Suppressor macrophage treated with lipopolysaccharide for 1 hour (primary cell): Measurements from ENCODE around the gene CDC14A.

Experiments
- DNase-seq, 3 donors: peaks; one replicate each; pipeline ENCODE4 v3.0.0-alpha.2; 2020 to 2022

The CDC14A gene

GRCh38 chr1:100411019-100411418 lies 58.7 kb downstream of the CDC14A start:
- DNase-seq: no peak

- no peak for DNase-seq
Measured at GRCh38 chr1:100411574-100411973, 59.3 kb downstream of the CDC14A start.

GRCh38 chr1:100413035-100413434 lies 60.7 kb downstream of the CDC14A start:
- DNase-seq: no peak

GRCh38 chr1:100414693-100415497 lies 62.6 kb downstream of the CDC14A start:
- DNase-seq: no peak

GRCh38 chr1:100415498-100415778 lies 63.1 kb downstream of the CDC14A start:
- DNase-seq: no peak

GRCh38 chr1:100419072-100419471 lies 66.8 kb downstream of the CDC14A start:
- DNase-seq: no peak

GRCh38 chr1:100422065-100422464 lies 69.8 kb downstream of the CDC14A start:
- no peak for DNase-seq

GRCh38 chr1:100423832-100424337 lies 71.6 kb downstream of the CDC14A start:
- DNase-seq: peak in 1 of 3 donors; percentile 19

- no peak for DNase-seq
Measured at GRCh38 chr1:100428160-100428559, 75.9 kb downstream of the CDC14A start.

GRCh38 chr1:100430325-100430756 lies 78.0 kb downstream of the CDC14A start:
- no peak for DNase-seq

GRCh38 chr1:100431954-100432353 lies 79.6 kb downstream of the CDC14A start:
- DNase-seq: no peak

- DNase-seq: no peak
Measured at GRCh38 chr1:100433563-100433962, 81.3 kb downstream of the CDC14A start.

GRCh38 chr1:100434831-100435230 lies 82.5 kb downstream of the CDC14A start:
- DNase-seq: no peak

GRCh38 chr1:100438375-100438774 lies 86.1 kb downstream of the CDC14A start:
- DNase-seq: no peak

- no peak for DNase-seq
Measured at GRCh38 chr1:100438789-100439188, 86.5 kb downstream of the CDC14A start.

GRCh38 chr1:100440075-100440809 lies 87.9 kb downstream of the CDC14A start:
- DNase-seq: no peak

- DNase-seq: no peak
Measured at GRCh38 chr1:100441146-100441545, 88.8 kb downstream of the CDC14A start.

- no peak for DNase-seq
Measured at GRCh38 chr1:100441651-100442050, 89.3 kb downstream of the CDC14A start.

GRCh38 chr1:100443811-100444571 lies 91.7 kb downstream of the CDC14A start:
- no peak for DNase-seq

- DNase-seq: no peak
Measured at GRCh38 chr1:100445565-100445964, 93.3 kb downstream of the CDC14A start.

GRCh38 chr1:100448366-100448765 lies 96.1 kb downstream of the CDC14A start:
- no peak for DNase-seq

GRCh38 chr1:100449477-100449876 lies 97.2 kb downstream of the CDC14A start:
- DNase-seq: no peak

GRCh38 chr1:100452641-100453040 lies 100.3 kb downstream of the CDC14A start:
- no peak for DNase-seq
